K562 (cell line): ENCODE measurements around the gene HPCAL1. TPM values are rescaled to one million over a fixed set of nuclear protein-coding genes. Genes with fewer than 3 reads are reported as not detected.
A peak's percentile ranks its signal among the peaks of the same experiment; 100 is the strongest.

ENCODE experiments used
- CHD1 ChIP-seq: fragments of 200-600 bp; sonication (generic); IDR thresholded peaks from one replicate; pipeline ENCODE4 v1.6.1; 2012; ENCODE audit warnings: mild to moderate bottlenecking, moderate library complexity, low read length, inconsistent platforms
- E2F1 ChIP-seq: sonication (generic); formaldehyde crosslinking; IDR thresholded peaks from 2 replicates; pipeline ENCODE4 v1.8.1; 2023; ENCODE audit warnings: mild to moderate bottlenecking, missing genetic modification reagents, moderate library complexity
- ESRRA ChIP-seq: fragments of 450-650 bp; IDR thresholded peaks from 2 replicates; pipeline ENCODE4 v1.6.1; 2014; ENCODE audit warnings: low read depth, mild to moderate bottlenecking, moderate library complexity, borderline replicate concordance
- GATAD2B ChIP-seq: fragments of 450-650 bp; IDR thresholded peaks from 2 replicates; pipeline ENCODE4 v1.6.1; 2017; ENCODE audit warnings: mild to moderate bottlenecking, borderline replicate concordance
- IRF2 ChIP-seq: sonication (generic); formaldehyde crosslinking; IDR thresholded peaks from 2 replicates; pipeline ENCODE4 v1.8.1; 2022; ENCODE audit warnings: mild to moderate bottlenecking, missing genetic modification reagents
- KLF1 ChIP-seq: fragments of 450-650 bp; IDR thresholded peaks from 2 replicates; pipeline ENCODE4 v1.6.1; 2016; ENCODE audit warnings: missing genetic modification characterization, missing compliant biosample characterization
- RCOR1 ChIP-seq, 2 experiments: IDR thresholded peaks; 2 replicates each; pipeline ENCODE4 v1.6.1; 2012; ENCODE audit warnings: low read depth in 2 of 2, low read length in 2 of 2, borderline replicate concordance in 1 of 2, improper control_type of control experiment in 1 of 2
- SMAD4 ChIP-seq: fragments of 250-450 bp; sonication (Bioruptor Pico); conservative IDR thresholded peaks from 2 replicates; pipeline ENCODE4 v1.8.0; 2021; ENCODE audit warnings: inconsistent platforms, mild to moderate bottlenecking, moderate library complexity
- SP1 ChIP-seq: sonication (generic); formaldehyde crosslinking; IDR thresholded peaks from 2 replicates; pipeline ENCODE4 v1.8.1; 2022; ENCODE audit warnings: mild to moderate bottlenecking, missing genetic modification reagents
- SRSF1 ChIP-seq: fragments of 200-400 bp; formaldehyde crosslinking; IDR thresholded peaks from 2 replicates; pipeline ENCODE4 v1.6.1; 2017; ENCODE audit warnings: mild to moderate bottlenecking, low read depth, low read length, moderate library complexity
- TAF15 ChIP-seq: fragments of 200-400 bp; formaldehyde crosslinking; IDR thresholded peaks from 2 replicates; pipeline ENCODE4 v1.6.1; 2017; ENCODE audit warnings: mild to moderate bottlenecking, low read depth, low read length, moderate library complexity
- ZC3H11A ChIP-seq: IDR thresholded peaks from 2 replicates; pipeline ENCODE4 v1.6.1; 2012; ENCODE audit warnings: low read depth, low read length, improper control_type of control experiment
- ZNF134 ChIP-seq: fragments of 250-450 bp; sonication (Bioruptor Pico); conservative IDR thresholded peaks from 2 replicates; pipeline ENCODE4 v1.4.0; 2020
- ZNF518B ChIP-seq: fragments of 250-450 bp; sonication (Bioruptor Pico); IDR thresholded peaks from 2 replicates; pipeline ENCODE4 v1.5.0; 2021; ENCODE audit warnings: mild to moderate bottlenecking, moderate library complexity
- ZNF57 ChIP-seq: fragments of 450-650 bp; formaldehyde crosslinking; IDR thresholded peaks from 2 replicates; pipeline ENCODE4 v1.4.0; 2020; ENCODE audit warnings: mild to moderate bottlenecking, moderate library complexity
- polyA plus RNA-seq, 8 experiments: library from polyadenylated mRNA; depleted of rRNA in 4 of 8; stranded (reverse) in 5 of 8; unstranded in 3 of 8; fragments of >200 nt; fragmentation: Nextera tagmentation in 2 of 8; fragmentation: Illumina TruSeq in 1 of 8; extraction: Ambion mirVana in 2 of 8; extraction: Trizol in 1 of 8; gene quantifications; 2 replicates each; pipeline versions ENCODE4 v1.2.1 to v1.2.3, GENCODE V29; 2011 to 2014; ENCODE audit warnings: inconsistent platforms in 1 of 8, missing spikeins in 1 of 8
- total RNA-seq, 7 experiments: library from RNA; depleted of rRNA in 6 of 7; stranded (reverse); fragments of >200 nt in 6 of 7; fragmentation: Illumina TruSeq in 2 of 7; extraction: Trizol in 2 of 7; gene quantifications; 2 replicates each; pipeline versions ENCODE4 v1.2.1 to v1.2.3, GENCODE V29; 2011 to 2021; ENCODE audit warnings: low replicate concordance in 1 of 7
- TF ChIP-seq, protein P1 (sequence below), 2 experiments: fragments of 450-650 bp; IDR thresholded peaks; 2 replicates each; pipeline ENCODE4 v1.6.1; 2018; ENCODE audit warnings: mild to moderate bottlenecking in 2 of 2, low read depth in 1 of 2; ENCODE audit not compliant: partially characterized antibody in 2 of 2

Gene HPCAL1
- total and polyA plus RNA-seq, 9 of the 15 experiments (the other 6 are each of a cell fraction or from before 2014, with no cell fraction given) = 2.7 to 65.5 (median 23.9) TPM

DNA sequence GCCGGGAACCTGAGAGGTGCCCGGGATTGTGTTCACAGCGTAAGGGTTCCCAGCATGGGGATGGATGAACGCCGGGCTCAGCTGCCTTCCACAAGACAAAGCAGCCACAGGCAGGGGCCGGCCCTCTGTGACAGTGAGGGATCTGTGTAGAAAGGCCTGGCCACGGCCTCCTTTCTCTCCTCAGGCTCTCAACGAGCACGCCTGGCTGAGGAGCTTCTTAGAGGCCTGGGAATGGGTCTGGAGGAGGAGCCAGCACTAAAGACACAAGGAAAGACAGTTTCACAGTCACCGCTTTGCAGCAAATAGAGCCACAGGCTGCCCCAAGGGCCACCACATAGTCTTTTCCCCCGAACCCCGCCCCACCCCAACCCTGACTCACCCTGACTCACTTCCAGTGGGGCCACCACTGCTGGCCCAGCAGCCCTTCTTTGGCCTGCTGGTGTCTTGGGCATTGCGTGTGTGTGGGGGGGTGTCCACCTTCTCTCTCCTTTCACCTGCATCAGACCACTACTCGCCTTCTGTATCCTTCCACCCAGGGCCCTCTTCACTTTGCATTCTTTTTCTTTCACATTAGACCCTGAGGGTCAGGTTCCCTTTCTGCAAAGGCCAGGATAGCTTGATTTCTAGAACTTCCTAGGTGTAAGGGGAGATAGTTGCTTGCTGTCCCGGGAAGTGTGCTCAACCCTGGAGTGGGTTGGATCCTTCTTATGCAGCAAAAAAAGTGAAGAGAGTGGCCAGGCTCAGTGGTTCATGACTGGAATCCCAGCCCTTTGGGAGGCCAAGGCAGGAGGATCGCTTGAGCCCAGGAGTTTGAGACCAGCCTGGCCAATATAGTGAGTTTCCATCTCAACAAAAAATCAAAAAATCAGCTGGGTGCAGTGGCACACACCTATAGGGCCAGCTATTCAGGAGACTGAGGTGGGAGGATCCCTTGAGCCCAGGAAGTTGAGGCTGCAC, 19.3 kb upstream of the HPCAL1 start (continued):
- TF ChIP-seq SMAD4 (CRISPR knock-in tag) (no peak), ESRRA (no peak), SP1 (CRISPR knock-in tag) (no peak), ZNF518B (CRISPR knock-in tag) (no peak), TAF15 (no peak), GATAD2B (no peak; the same call in 1 of the 2 replicates), KLF1 (no peak), ZNF134 (no peak), RCOR1 (IDR thresholded peaks at IDR 0.05; ENCODE audit: borderline replicate concordance in 1 of 2, low read depth in 2 of 2, low read length in 2 of 2) (peak in 1 of 2 experiments; percentile 7; a peak in 1 of 4 replicates), E2F1 (no peak), ZC3H11A (no peak), IRF2 (CRISPR knock-in tag) (no peak), ZNF57 (CRISPR knock-in tag) (no peak), SRSF1 (no peak), CHD1 (no peak)
- TF ChIP-seq, protein P1, sequence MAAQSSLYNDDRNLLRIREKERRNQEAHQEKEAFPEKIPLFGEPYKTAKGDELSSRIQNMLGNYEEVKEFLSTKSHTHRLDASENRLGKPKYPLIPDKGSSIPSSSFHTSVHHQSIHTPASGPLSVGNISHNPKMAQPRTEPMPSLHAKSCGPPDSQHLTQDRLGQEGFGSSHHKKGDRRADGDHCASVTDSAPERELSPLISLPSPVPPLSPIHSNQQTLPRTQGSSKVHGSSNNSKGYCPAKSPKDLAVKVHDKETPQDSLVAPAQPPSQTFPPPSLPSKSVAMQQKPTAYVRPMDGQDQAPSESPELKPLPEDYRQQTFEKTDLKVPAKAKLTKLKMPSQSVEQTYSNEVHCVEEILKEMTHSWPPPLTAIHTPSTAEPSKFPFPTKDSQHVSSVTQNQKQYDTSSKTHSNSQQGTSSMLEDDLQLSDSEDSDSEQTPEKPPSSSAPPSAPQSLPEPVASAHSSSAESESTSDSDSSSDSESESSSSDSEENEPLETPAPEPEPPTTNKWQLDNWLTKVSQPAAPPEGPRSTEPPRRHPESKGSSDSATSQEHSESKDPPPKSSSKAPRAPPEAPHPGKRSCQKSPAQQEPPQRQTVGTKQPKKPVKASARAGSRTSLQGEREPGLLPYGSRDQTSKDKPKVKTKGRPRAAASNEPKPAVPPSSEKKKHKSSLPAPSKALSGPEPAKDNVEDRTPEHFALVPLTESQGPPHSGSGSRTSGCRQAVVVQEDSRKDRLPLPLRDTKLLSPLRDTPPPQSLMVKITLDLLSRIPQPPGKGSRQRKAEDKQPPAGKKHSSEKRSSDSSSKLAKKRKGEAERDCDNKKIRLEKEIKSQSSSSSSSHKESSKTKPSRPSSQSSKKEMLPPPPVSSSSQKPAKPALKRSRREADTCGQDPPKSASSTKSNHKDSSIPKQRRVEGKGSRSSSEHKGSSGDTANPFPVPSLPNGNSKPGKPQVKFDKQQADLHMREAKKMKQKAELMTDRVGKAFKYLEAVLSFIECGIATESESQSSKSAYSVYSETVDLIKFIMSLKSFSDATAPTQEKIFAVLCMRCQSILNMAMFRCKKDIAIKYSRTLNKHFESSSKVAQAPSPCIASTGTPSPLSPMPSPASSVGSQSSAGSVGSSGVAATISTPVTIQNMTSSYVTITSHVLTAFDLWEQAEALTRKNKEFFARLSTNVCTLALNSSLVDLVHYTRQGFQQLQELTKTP (IDR thresholded peaks at IDR 0.05; ENCODE audit: low read depth in 1 of 2, partially characterized antibody in 2 of 2) = peak in 1 of 2 experiments; percentile 27
